Activated CD8-positive, alpha-beta memory T cell treated with anti-CD3 and anti-CD28 coated beads, Interleukin-2, amount 50 U/mL, for 48 hours (primary cell): ENCODE data around the gene MEGF11.
"Not testable (repeated sequence)": the region's sequence is repeated elsewhere in the genome, so short reads cannot be mapped to it uniquely, and the experiment has no call there.

Source experiments
- DNase-seq: peaks from one replicate; pipeline ENCODE4 v3.0.0-alpha.2; 2020

Gene MEGF11

DNA sequence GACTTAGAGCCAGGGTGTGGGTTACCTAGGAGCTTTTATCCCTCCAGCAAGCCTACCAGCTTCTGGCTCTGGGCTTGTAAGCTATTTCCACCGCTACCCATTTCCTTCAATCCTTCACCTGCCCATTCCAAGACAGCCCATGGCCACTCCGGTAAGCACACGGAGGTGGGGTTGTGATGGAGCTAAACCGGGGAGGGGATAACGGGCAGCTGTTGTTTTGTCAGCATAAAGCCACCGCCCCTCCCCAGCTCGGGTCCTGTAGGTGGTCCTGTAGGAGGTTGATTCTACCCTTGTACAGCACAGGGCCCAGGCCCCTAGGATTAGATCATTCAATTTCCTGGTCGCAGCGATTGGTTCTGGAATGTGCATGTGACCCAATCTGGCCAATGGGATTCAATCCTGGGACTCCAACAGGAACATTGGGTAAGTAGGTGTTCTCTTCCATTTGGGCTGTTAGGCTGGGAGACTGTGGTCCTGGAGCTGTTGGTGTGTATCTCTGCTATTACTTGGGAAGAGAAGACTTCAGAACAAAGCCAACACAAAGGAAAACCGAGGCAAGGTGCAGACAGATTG is 233.6 kb downstream of the MEGF11 start:
- no peak for DNase-seq

DNA sequence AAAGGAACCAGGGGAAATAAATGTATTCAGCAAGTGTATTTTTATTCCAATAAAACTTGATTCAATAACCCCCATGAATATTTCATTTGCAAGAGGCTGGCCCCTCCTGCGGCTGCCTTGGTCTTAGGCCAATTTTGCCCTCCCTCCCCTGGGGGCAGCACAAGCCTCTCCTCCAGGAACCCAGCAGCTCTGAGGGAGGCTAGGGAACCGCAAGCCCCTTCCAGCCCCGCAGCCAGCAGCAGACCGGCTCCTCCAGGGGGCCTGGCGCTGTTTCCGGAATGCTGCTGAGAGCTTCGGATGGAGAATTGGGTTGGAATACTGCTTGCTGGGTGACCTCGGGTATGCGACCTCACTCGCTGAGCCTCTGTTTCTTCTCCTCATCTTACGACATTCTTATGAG is 234.2 kb downstream of the MEGF11 start:
- DNase-seq = no peak

DNA sequence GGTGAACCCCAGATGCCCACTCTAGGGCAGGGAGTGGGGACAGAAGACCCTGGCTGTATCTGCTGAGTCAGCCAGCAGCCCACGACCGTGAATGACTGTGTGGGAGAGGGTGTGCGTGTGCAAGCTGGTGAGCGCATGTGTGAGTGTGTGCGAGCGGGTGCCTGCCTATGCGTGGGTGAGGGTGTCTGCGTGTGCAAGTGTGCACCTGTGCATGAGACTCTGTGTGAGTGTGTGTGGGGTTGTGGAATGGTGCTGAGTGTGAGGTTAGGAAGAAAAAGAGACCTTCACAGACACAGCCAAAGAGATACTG is 235.1 kb downstream of the MEGF11 start:
- no peak for DNase-seq

DNA sequence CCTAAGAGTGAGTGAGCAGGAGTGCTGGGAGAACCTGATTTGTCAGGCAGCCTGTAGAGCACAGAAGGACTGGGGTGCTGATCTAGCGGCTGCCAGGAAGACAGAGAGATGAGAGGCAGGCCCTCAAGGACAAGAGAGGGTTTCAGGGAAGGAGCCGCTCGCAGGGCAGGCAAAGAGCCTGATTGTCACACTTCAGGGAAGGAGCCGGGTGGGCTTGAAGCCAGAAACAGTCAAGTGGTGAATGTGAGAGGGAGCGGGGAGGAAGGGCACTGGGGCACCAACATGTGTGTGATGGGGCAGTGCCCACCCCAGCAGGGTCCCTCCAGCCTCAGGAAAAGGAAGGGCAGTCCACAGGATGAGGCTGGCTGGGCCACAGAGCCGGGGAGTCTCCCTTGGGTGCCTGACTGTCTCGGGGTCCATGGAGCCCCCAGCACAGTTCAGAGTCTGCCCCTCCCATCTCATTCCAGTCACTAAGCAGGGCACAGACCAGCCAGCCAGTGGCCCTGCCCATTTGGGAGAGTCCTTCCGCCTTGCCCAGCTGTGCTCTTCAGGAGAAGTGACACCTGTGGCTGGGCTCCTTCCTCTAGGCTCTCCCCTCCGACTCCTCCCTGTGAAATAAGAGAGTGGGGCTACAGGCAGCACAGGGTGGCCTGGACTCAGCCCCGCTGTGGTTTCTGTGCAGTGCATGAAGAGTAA is 235.6 kb downstream of the MEGF11 start:
- DNase-seq = no peak

DNA sequence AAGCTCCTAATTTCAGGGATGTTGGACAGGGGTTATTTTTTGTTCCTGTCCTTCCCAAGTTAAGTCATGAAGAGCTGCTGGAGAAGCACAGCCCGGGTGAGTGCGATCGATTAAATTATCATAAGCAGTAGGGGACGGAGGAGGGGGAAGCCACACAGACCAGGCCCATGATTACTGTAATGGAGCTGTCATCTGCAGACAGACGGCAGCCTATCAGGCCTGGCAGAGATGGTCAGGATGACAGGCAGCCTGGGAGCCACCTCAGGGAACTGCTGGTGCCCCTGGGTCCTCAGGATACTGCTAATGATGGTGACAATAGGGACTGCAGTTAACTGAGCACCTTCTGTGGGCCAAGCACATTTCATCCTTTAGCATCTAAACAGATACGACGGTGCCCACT is 236.6 kb downstream of the MEGF11 start:
- no peak for DNase-seq

DNA sequence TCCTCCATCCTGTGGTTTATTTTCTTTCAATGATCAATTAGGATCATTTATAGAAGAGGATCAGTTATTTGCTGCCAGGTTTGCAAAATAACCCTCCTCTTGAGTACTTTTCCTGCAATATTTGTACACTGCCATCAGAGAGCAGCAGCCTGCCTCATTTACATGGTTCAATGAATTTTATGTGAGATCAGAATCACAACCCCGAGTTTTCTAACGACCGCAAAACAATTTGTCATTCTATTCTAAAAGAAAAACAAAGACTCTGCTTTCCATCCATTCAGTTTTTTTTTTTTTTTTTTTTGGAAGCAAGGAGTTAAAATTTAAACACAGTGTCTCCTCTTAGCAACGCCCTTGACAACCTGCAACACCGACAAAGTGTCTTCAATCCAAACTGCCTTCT is 237.4 kb downstream of the MEGF11 start:
- no peak for DNase-seq

DNA sequence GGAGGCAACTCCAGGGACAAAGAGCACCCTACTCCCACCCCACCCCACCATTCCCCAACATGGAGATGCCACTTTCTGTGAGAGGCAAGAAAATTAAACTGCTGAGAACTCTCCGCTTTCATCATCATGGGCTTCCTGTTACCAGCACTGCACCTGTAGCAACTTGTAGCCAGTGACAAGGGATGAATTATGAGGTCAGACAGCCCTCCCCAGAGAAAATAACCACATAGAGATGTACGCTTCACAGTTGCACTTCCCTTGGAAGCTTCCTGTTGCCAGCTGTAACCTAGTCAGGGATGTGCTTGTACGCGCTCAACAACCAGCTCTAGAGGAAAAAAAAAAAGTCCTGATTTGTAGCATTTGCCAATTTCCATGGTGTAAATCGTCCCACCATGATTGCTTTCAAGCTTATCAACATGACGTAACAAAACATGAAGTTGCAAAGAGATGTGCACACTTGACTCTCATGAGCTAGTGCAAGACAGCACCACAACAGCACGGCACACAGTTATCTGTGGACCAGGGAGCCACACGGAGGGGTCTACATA is 238.8 kb downstream of the MEGF11 start:
- no peak for DNase-seq

DNA sequence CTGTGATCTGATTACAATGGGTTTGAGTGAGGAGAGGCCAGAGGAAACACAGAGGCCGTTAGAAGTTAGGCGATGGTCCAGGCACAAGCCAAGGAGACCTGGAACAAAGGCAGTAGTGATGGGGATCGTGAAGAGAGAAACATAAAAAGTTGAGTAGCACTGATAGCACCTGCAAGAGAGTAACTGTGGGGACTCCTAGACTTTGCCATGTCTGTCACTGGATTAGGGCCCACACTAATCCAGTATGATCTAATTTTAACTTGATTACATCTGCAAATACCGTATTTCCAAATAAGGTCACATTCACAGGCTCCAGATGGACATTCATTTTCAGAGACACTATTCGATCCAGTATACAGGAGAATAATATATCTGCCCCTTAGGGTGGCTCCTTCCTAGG is 239.5 kb downstream of the MEGF11 start:
- no peak for DNase-seq

DNA sequence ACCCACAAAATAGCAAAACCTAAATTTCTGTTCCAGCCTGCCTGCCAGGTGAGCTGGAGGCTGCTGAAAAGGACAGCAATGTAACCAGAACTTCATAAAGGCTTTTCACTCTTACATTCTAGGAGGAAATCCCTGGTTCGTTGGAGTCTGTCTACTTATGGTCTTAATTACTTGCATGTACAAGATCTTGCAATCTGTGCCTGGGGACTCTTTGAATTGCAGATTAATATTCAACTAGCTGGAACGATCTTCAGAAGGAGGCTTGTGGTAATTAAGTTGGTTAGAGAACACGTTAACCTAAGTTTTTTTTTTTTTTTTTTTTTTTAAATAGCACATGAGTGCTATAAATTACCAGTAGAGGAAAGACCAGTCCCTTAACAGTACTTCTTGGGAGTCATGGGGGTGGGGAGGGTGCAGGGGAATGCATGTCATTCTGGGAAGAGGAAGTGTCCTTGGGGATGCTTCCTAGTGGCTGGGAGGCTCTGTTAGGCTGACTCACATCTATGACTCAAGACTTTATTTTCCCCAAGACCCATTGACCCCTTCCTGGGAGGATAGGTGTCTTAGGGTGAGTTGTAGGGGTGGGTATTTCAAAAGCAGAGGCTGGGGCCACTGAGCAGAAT is 244.5 kb downstream of the MEGF11 start:
- no peak for DNase-seq

DNA sequence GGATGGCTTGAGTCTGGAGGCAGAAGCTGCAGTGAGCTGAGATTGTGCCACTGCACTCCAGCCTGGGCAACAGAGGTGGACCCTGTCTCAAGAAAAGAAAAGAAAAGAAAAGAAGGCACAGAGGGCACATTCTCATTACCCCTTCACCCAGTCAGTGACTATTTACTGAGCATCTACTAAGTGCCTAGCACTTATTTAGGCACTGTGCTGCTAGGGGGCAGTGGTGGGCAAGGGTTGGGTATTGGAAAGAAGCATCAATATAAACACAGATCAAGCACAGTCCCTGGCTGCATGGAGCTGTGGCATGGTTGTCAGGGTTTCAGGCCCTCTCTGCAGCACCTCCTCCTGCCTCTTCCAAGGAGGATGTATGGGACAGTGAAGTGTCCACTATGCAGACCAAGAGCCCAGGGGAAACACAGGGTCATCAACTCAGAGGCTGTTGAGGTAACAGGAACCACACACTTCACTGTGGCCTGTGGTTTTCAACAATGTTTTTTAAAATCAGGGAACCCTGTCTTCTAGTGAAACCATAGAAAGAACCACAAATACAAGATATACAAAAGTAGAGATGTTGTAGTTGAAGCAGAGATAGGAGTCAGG is 245.8 kb downstream of the MEGF11 start:
- DNase-seq = no peak

DNA sequence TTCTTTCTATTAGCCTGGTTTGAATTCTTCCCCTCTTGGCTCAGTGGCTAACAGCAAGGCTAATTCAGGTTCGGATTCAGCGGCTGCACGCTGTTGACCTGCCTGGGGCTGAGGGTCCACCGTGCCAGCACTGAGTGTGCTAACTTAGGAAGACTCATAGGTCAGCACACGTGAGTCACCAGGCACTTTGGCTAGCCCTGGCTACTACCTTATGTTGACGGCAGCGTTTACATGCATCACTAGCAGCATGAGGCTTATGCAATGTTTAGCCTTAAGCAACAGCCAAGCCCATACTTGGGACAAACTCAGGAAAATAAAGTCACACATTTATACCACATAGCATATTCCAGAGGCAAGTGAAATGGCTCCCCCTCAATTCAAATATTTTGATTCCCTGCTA is 246.6 kb downstream of the MEGF11 start:
- no peak for DNase-seq

DNA sequence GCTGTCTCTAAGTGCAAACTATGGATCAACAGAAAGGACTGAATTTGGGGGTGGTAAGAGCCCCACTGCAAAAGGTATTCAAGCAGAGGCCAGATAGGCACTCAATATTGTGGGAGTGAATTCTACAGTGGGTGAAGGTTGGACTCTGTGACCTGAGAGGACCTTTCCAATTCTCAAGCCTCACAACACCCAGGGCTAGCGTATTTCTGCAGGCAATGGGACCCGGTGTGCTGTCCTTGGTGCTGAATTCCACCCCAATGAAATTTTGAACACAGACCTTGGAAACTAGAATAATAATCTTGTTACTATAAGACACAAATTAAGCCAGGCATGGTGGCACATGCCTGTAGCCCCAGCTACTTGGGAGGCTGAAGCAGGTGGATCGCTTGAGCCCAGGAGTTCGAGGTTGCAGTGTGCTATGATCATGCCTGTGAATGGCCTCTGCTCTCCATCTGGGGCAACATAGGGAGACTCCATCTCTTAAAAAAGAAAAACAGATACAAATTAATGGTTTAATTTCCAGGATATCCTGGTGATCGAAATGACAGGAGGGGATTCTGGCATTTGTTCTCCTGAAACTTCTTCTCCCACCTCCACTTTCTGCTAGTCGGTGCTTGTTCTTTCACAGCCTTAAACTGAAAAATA is 248.8 kb downstream of the MEGF11 start:
- no peak for DNase-seq

DNA sequence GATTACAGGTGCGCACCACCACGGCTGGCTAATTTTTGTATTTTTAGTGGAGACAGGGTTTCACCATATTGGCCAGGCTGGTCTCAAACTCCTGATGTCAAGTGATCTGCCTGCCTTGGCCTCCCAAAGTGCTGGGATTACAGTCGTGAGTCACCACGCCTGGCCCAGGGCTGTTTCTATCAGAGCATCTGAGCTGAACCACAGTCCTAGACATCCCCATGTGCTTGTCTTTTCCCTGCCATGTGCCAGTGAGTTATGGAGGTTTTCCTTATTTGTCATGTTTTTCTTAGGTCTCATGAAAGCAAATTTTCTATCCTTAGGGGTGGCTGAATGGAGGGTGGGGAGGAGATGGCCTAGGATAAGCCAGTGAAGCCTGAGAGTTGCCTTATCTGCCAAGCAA is 250.4 kb downstream of the MEGF11 start:
- DNase-seq = not testable (repeated sequence)

DNA sequence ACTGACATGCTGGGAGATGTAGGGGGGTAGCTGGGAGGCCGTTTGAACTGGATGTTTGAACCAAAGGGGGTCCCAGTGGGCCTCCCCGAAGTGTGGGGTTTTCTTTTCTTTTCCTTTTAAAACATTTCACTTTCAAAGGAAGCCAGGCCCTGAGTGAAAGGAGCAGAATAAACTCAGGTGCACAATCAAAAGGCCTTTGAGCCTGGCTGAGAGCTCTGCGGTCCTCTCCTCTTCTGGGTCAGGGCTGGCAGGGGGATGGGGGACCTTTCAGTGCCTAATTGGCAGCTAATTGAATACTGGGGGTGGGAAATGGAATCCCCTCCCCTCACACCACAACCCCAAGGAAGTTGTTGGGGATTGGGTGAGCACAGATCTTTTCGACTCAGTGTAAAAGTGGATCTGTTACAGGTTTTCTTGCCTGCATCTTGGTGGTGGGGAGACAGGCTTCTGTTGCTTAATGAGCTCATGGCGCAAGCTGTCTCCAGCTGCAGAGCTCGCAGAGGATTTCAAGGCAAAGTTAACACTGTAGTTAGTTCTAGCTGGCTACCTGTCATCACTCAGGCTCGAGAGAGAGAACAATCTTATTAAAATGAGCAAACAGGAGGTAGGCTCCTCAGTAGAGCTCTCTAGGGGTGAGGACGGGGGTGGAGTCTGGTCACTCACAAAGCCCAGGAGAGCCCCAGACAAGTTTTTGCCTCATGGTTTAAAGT is 251.7 kb downstream of the MEGF11 start:
- no peak for DNase-seq

DNA sequence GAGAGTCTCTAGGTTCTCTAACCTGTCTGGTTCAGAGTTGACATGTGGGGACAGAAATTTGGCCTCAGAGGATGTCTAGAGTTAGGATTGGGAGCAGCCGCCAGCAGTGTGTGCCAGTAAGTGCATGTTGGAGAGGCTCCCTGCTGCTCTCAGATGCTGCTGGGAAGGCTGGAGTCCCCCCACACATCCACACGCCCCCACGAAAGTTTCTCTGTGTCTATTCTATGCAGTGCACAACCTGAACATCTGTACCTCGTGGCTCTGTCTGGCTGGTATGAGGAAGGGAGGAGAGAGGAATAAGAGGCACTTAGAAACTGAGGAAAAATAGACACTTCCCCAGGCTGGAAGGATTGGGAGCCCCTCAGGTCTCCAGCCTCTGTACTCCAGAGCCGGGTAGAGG is 252.5 kb downstream of the MEGF11 start:
- DNase-seq = no peak

DNA sequence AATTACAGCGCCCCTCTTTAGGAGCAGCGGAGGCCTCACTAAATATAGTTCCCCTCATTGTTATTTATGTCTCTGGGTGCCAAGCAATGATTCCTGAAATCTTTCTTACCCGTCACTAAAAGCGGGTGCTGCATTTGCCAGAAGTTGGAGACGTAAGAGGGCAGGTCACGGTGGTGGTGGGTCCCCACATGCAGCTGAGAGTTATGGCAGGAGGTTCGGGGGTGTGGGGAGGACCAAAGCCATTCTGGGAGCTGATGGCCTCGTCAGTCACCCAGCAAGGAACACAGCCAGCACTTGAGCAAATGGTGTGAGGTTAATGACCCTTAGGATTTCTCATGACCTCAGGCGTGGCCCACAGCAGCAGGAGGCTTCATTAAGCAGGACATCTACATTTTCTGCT is 255.1 kb downstream of the MEGF11 start:
- no peak for DNase-seq

DNA sequence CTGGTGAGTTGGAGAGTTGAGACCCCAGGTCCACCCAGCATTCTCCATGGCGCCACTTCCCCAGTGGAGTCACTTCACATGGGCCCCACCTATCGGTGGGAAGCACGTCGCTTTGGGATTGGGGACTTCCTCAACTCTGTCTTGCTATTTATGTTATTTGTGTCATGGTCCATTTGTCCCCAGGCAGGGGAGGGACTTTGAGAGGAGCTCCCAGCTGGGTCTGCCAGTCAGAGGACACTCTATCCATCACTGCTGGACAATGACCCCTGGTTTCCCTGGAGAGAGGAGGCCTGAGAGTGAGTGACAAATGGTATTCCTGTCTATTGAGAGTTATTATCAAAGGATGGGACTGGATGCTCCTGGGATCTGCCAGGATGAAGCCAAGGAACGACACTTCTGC is 256.6 kb downstream of the MEGF11 start:
- no peak for DNase-seq

DNA sequence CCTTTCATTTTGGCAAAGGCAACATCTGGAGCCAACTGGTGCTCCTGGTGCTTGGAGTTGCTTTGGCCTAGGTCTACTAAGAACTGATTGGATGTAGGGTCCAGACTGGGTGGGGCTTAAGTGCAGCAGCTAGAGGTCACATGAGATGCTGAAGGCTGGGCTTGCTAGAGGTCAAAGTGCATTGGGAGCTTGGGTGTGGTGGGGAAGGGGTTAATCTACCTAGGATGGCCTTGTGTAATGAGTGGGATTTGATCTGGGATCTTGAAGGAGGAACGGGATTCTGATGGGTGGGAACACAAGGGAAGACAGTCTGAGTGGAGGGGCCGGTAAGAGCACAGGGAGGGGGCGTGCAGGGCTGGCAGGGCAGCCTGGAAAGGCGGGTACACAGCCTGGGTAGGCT is 258.7 kb downstream of the MEGF11 start:
- no peak for DNase-seq

DNA sequence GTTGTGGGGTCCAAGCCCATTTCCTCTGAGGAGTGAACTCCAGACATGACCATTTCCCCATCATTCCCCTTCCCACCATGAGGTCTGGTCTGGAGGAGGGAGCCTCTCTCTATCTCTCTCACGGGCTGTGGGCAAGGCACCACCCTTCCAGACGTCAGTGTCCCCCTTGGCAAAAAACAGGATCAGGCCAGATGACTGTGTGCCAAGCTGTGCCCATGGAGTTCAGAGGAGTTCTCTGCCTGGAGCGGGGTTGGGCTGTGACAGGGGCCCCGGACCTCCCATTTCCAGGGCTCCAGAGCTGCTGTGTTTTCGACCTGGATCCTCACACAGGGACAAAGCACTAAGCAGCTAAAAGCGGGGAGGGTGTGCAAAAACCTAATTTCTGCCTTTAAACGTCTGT is 259.8 kb downstream of the MEGF11 start:
- DNase-seq = no peak

DNA sequence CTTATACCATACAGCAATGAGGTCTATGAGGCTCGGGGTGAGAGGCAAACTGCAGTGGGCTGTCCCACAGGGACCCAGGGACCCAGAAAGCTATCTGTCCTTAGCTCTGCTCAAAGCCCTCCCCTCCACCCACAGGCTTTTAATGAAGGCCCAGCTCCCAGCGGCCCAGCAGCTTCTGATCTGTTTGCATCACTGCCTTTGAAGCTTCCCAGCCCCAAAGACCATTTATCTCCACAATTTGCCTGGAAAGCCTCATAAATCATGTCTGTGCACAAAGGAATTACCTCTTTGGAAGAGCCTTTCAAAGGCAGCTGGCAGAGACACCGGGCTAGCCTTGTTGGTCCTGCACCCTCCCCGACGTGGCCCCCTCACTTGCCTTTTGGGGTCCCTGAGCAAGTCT is 260.3 kb downstream of the MEGF11 start:
- DNase-seq = no peak

DNA sequence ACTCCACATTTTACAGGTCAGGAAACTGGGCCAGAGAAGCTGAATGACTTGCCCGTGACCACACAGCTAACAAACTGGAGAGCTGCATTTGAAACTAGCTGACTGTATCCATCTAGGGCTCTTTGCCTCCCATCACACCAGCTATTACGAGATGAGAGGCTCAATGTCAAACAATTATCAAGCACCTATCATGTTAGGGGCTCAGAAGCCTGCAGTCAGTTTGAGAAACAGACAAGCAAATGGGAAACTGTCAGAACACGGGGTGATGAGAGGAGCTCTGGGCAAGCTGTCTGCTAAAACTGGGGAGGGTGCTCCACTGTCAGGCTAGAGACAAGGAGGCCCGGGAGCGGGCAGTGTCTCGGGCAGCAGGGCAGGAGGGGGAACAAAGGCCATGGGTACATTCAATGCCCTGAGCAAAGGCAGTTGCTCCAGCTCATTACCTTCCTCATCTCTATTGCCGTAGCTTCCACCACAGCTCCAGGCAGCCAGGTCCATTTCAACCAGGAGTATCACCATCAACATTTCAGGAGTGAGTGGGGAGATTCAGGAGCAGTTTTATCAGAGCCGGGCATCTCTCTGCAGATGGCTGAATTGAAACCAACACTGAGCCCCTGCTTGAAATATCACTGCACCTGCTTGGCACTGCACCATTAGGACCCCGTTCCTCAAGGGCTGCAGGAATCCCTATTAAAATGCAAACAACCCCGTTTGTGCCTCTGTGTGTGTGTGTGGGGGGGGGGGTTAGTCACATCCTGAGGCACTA is 261.6 kb downstream of the MEGF11 start:
- DNase-seq = no peak

DNA sequence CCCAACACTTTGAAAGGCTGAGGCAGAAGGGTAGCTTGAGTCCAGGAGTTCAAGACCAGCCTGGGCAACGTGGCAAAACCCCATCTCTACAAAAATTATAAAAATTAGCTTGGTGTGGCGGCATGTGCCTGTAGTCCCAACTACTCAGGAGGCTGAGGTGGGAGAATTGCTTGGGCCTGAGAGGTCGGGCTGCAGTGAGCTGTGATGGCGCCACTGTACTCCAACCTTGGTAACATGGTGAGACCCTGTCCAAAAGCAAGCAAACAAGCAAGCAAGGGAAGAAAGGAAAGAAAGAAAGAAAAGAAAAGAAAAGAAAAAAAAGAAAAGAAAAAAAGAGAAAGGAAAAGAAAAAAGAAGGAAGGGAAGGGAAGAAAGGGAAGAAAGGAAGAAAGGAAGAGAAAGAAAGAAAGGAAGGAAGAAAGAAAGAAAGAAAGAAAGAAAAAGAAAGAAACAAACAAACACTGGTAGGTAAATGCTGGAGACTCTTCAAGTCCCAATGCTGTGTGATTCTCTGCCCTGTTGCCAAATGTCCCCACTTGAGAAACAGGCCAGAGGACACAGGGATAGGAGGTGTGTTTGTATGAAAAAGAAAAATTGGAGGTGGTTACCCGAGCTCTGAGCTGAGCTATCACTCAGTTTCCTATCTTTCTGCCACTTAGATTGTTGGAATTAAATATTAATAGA is 263.1 kb downstream of the MEGF11 start:
- DNase-seq = no peak
